Right lobe of liver (tissue), 4 donors: Measurements from ENCODE around the gene CASZ1.

Experiments
- POLR2A ChIP-seq: fragments of 450-650 bp; IDR thresholded peaks from one replicate; pipeline ENCODE4 v1.6.1; 2017; ENCODE audit warnings: antibody characterized with exemption, mild to moderate bottlenecking
- TF ChIP-seq, protein P1 (sequence below), 4 donors: fragments of 200-600 bp in 3 of 4; fragments of 450-650 bp in 1 of 4; IDR thresholded peaks; one replicate each; pipeline versions ENCODE4 v1.5.1 to v1.8.0; 2016 to 2022; ENCODE audit warnings: antibody characterized with exemption in 4 of 4, mild to moderate bottlenecking in 2 of 4
- donor health status: DM: no; HTN: no; CAD: no.
- donor health status: DM: no; HTN: no; CAD: no.
- donor health status: DM: no; HTN: yes; CAD: no.

GRCh38 chr1:10789047-10789791 lies 7.2 kb downstream of the CASZ1 start:
- TF ChIP-seq, protein P1, sequence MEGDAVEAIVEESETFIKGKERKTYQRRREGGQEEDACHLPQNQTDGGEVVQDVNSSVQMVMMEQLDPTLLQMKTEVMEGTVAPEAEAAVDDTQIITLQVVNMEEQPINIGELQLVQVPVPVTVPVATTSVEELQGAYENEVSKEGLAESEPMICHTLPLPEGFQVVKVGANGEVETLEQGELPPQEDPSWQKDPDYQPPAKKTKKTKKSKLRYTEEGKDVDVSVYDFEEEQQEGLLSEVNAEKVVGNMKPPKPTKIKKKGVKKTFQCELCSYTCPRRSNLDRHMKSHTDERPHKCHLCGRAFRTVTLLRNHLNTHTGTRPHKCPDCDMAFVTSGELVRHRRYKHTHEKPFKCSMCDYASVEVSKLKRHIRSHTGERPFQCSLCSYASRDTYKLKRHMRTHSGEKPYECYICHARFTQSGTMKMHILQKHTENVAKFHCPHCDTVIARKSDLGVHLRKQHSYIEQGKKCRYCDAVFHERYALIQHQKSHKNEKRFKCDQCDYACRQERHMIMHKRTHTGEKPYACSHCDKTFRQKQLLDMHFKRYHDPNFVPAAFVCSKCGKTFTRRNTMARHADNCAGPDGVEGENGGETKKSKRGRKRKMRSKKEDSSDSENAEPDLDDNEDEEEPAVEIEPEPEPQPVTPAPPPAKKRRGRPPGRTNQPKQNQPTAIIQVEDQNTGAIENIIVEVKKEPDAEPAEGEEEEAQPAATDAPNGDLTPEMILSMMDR (IDR thresholded peaks at IDR 0.05) = no peak
- TF ChIP-seq POLR2A = no peak
